Prostate gland (tissue), 2 donors: ENCODE results near the gene RFX2. TPM values are rescaled to one million over a fixed set of nuclear protein-coding genes. Genes with fewer than 3 reads are reported as not detected.

Experiments
- DNase-seq: peaks from one replicate; pipeline ENCODE4 v3.0.0-alpha.2; 2019; ENCODE audit warnings: low spot score
- H3K27ac ChIP-seq, 2 donors: fragments of 200-600 bp; sonication (generic); 2 replicates each; pipeline ENCODE4 v1.5.1; 2017 to 2019
- H3K27me3 ChIP-seq: fragments of 200-600 bp; sonication (generic); replicated peaks from 2 replicates; pipeline ENCODE4 v1.5.1; 2019; ENCODE audit not compliant: insufficient read depth
- H3K36me3 ChIP-seq, 2 donors: fragments of 200-600 bp; sonication (generic); 1 replicate in 1 of 2; 2 replicates in 1 of 2; pipeline versions ENCODE4 v1.5.1 to v1.8.1; 2017 to 2019
- H3K4me1 ChIP-seq: fragments of 200-600 bp; sonication (generic); replicated peaks from 2 replicates; pipeline ENCODE4 v1.5.1; 2019
- H3K4me3 ChIP-seq, 2 donors: fragments of 200-600 bp; sonication (generic); 2 replicates each; pipeline ENCODE4 v1.5.1; 2017 to 2019
- H3K9me3 ChIP-seq: fragments of 200-600 bp; sonication (generic); 2 replicates; pipeline ENCODE4 v1.5.1; 2017
- CTCF ChIP-seq, 4 experiments: fragments of 200-600 bp in 2 of 4; fragments of 450-650 bp in 2 of 4; sonication (generic) in 2 of 4; IDR thresholded peaks; 1 replicate in 3 of 4; 2 replicates in 1 of 4; pipeline ENCODE4 v1.5.1; 2016 to 2019; ENCODE audit warnings: antibody characterized with exemption in 4 of 4, mild to moderate bottlenecking in 2 of 4, moderate library complexity in 2 of 4
- POLR2A ChIP-seq: fragments of 450-650 bp; IDR thresholded peaks from one replicate; pipeline ENCODE4 v1.6.1; 2016; ENCODE audit warnings: antibody characterized with exemption, mild to moderate bottlenecking
- POLR2AphosphoS5 ChIP-seq: sonication (generic); formaldehyde crosslinking; IDR thresholded peaks from one replicate; pipeline ENCODE4 v1.6.1; 2017; ENCODE audit warnings: antibody characterized with exemption
- WGBS: methylation state at CpG from one replicate; pipeline ENCODE4 v1.1.5; 2018; 5-methylcytosine and 5-hydroxymethylcytosine counted together
- intact Hi-C: fragments of 100-400 bp; cut with DNase I; formaldehyde crosslinking; loops from one replicate; pipeline ENCODE4 v1.14.2; 2022
- total RNA-seq, 2 donors: library from RNA; depleted of rRNA; stranded (reverse); fragments of >200 nt; gene quantifications; one replicate each; pipeline ENCODE4 v1.1.0, GENCODE V29; 2016

The RFX2 gene
- total RNA-seq, 2 donors from 2014 or later: 13.4 to 25.3 TPM

- intact Hi-C loops: no loop called here
- 91% methylated on average over 2 of the region's 2 CpGs for WGBS
- no peak for TF ChIP-seq CTCF (IDR thresholded peaks at IDR 0.05)
- no peak for TF ChIP-seq POLR2A
- no peak for TF ChIP-seq POLR2AphosphoS5
- Histone ChIP-seq H3K4me3 (no peak overlapping the region), H3K4me1 (peaks cover 35% of the 10 kb centered on the region), H3K9me3 (no peaks in the 10 kb centered on the region), H3K27me3 (no peaks in the 10 kb centered on the region), H3K27ac (no peak overlapping the region), H3K36me3 (no peaks in the 10 kb centered on the region)
- no peak for DNase-seq
Observed at GRCh38 chr19:5971714-5972354, 138.5 kb downstream of the RFX2 start.

DNA sequence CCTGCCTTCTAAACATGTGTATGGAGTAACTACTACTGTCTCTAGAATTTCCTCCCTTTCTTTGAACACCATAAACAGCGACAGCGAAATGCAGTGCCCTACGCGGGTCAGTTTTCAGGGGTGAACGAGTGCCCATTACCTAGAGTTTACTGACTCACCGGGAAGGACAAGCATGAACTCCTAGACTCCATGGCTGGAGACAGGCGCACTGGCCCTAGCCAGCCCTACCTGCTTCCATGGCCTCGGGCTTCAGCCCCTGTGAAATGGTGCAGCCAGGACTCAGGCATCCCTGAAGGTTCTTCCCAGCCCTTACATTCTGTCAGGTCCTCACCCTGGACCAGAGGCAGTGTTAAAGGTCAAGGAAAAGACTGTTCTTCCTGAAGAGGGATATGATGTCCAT lies 140.8 kb downstream of the RFX2 start:
- Histone ChIP-seq H3K36me3 (no peaks in the 10 kb centered on the region), H3K9me3 (no peaks in the 10 kb centered on the region), H3K27me3 (no peaks in the 10 kb centered on the region), H3K4me1 (peaks cover 19% of the 10 kb centered on the region), H3K4me3 (no peak overlapping the region), H3K27ac (peak overlapping the region; percentile 82 to 83)
- intact Hi-C loops: loop anchor here (5.0 kb wide), 1 partner anchor 37 kb away; no protein-coding TSS in a partner anchor
- TF ChIP-seq POLR2AphosphoS5: no peak
- TF ChIP-seq CTCF (IDR thresholded peaks at IDR 0.05): no peak
- no peak for TF ChIP-seq POLR2A
- DNase-seq: no peak
- WGBS: 84% methylated on average over 8 of the region's 8 CpGs

GRCh38 chr19:5968431-5969373 lies 141.6 kb downstream of the RFX2 start:
- Histone ChIP-seq H3K27ac (peak overlapping the region; percentile 82 to 83), H3K4me1 (peaks cover 19% of the 10 kb centered on the region), H3K9me3 (no peaks in the 10 kb centered on the region), H3K36me3 (no peaks in the 10 kb centered on the region), H3K4me3 (no peak overlapping the region), H3K27me3 (no peaks in the 10 kb centered on the region)
- WGBS: 31% methylated on average over 18 of the region's 18 CpGs
- no peak for DNase-seq
- TF ChIP-seq POLR2A: no peak
- no peak for TF ChIP-seq CTCF (IDR thresholded peaks at IDR 0.05)
- no peak for TF ChIP-seq POLR2AphosphoS5
- intact Hi-C loops: loop anchor here (5.0 kb wide), 1 partner anchor 36 kb away; no protein-coding TSS in a partner anchor

DNA sequence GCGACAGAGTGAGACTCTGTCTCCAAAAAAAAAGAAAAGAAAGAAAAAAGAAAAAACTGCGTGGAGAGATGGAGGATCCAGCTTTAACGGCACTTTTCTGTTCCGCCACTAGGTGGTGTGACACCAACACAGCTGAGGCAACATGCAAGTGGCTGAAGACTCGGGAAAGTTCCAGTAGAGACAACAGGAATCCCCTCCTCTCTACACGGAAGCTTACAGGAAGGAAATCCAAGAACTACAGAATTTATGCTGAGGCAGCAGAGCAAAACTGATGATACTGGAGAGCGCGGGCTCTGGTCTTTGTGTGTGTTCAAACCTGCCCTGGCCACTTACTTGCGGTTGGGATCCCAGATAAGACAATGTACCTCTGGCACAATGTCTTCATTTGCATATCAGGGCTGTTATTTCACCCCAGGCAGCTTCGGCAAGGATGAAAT lies 142.3 kb downstream of the RFX2 start:
- Histone ChIP-seq H3K4me3 (no peak overlapping the region), H3K4me1 (peaks cover 19% of the 10 kb centered on the region), H3K9me3 (no peaks in the 10 kb centered on the region), H3K27me3 (no peaks in the 10 kb centered on the region), H3K36me3 (no peaks in the 10 kb centered on the region), H3K27ac (peak overlapping the region; percentile 82 to 83)
- peak; percentile 79 to 96 (median 94) for TF ChIP-seq CTCF (IDR thresholded peaks at IDR 0.05)
- TF ChIP-seq POLR2A: no peak
- TF ChIP-seq POLR2AphosphoS5: peak; percentile 95
- DNase-seq: peak; percentile 79
- intact Hi-C loops: loop anchor here (5.0 kb wide), 1 partner anchor 36 kb away; no protein-coding TSS in a partner anchor
- 6% methylated on average over 10 of the region's 10 CpGs for WGBS
